GM12891 (cell line): ENCODE data around the gene PCCB.
"Not testable (repeated sequence)": the region's sequence is repeated elsewhere in the genome, so short reads cannot be mapped to it uniquely, and the experiment has no call there.

ENCODE experiments used
- DNase-seq: peaks from one replicate; pipeline ENCODE4 v3.0.0; 2011; ENCODE audit warnings: low spot score; ENCODE audit not compliant: insufficient read length
- FAIRE-seq: peaks from 2 replicates; lab custom pipeline; 2011; peaks lifted over from hg19 to GRCh38; lab: Jason Lieb, UNC
- PAX5 ChIP-seq: IDR thresholded peaks from 2 replicates; pipeline ENCODE4 v1.6.1; 2011; ENCODE audit warnings: low read length, moderate library complexity, mild to moderate bottlenecking; ENCODE audit not compliant: insufficient read depth, severe bottlenecking
- POLR2A ChIP-seq: IDR thresholded peaks from 2 replicates; pipeline ENCODE4 v1.6.1; 2011; ENCODE audit warnings: low read depth, low read length, control low read depth
- POLR2AphosphoS5 ChIP-seq: IDR thresholded peaks from 2 replicates; pipeline ENCODE4 v1.6.1; 2011; ENCODE audit warnings: low read depth, low read length, control low read depth
- POU2F2 ChIP-seq: IDR thresholded peaks from 2 replicates; pipeline ENCODE4 v1.6.1; 2011; ENCODE audit warnings: low read depth, mild to moderate bottlenecking, control low read depth, low read length, moderate library complexity
- SPI1 ChIP-seq: IDR thresholded peaks from 2 replicates; pipeline ENCODE4 v1.6.1; 2011; ENCODE audit warnings: low read depth, low read length, control low read depth
- TAF1 ChIP-seq: IDR thresholded peaks from 2 replicates; pipeline ENCODE4 v1.6.1; 2011; ENCODE audit warnings: low read depth, low read length, control low read depth

PCCB gene

GRCh38 chr3:136332776-136333175 is 82.6 kb downstream of the PCCB start:
- FAIRE-seq (no peak), DNase-seq (no peak)
- TF ChIP-seq POU2F2 = no peak
- TF ChIP-seq PAX5 = no peak
- TF ChIP-seq SPI1 = no peak
- no peak for TF ChIP-seq TAF1
- no peak for TF ChIP-seq POLR2AphosphoS5
- no peak for TF ChIP-seq POLR2A

GRCh38 chr3:136334209-136334608 is 84.1 kb downstream of the PCCB start:
- TF ChIP-seq POLR2AphosphoS5 = no peak
- FAIRE-seq (no peak), DNase-seq (no peak)

GRCh38 chr3:136334726-136335125 is 84.6 kb downstream of the PCCB start:
- not testable (repeated sequence) for FAIRE-seq

GRCh38 chr3:136336329-136337100 is 86.4 kb downstream of the PCCB start:
- TF ChIP-seq POLR2A (no peak), SPI1 (no peak), TAF1 (no peak), PAX5 (no peak), POU2F2 (no peak), POLR2AphosphoS5 (no peak)
- FAIRE-seq = peak; percentile 28
- no peak for DNase-seq

More at GRCh38 chr3:136334726-136335125, 84.6 kb downstream of the PCCB start:
- DNase-seq = not testable (repeated sequence)

GRCh38 chr3:136343446-136343845 is 93.3 kb downstream of the PCCB start:
- DNase-seq (no peak), FAIRE-seq (no peak)
- TF ChIP-seq SPI1 (no peak), TAF1 (no peak), POU2F2 (no peak), POLR2AphosphoS5 (no peak), POLR2A (no peak), PAX5 (no peak)

- DNase-seq = no peak
- FAIRE-seq = no peak
- no peak for TF ChIP-seq POLR2AphosphoS5
- TF ChIP-seq POLR2A = no peak
- TF ChIP-seq TAF1 = no peak
- TF ChIP-seq SPI1 = no peak
- TF ChIP-seq POU2F2 = no peak
- no peak for TF ChIP-seq PAX5
Measured at GRCh38 chr3:136343873-136344555, 93.9 kb downstream of the PCCB start.

GRCh38 chr3:136346486-136346885 is 96.3 kb downstream of the PCCB start:
- TF ChIP-seq POLR2AphosphoS5 = no peak
- TF ChIP-seq POLR2A = no peak
- TF ChIP-seq TAF1 = no peak
- no peak for TF ChIP-seq SPI1
- no peak for TF ChIP-seq PAX5
- TF ChIP-seq POU2F2 = no peak
- FAIRE-seq (no peak), DNase-seq (no peak)

- DNase-seq (no peak), FAIRE-seq (no peak)
- TF ChIP-seq PAX5 (no peak), TAF1 (no peak), POU2F2 (no peak), POLR2AphosphoS5 (no peak), SPI1 (no peak), POLR2A (no peak)
Measured at GRCh38 chr3:136350132-136350531, 100.0 kb downstream of the PCCB start.

- DNase-seq = no peak
- FAIRE-seq = no peak
- TF ChIP-seq TAF1 (no peak), PAX5 (no peak), SPI1 (no peak), POLR2A (no peak), POLR2AphosphoS5 (no peak)
Measured at GRCh38 chr3:136350557-136350956, 100.4 kb downstream of the PCCB start.

GRCh38 chr3:136351351-136351750 is 101.2 kb downstream of the PCCB start:
- DNase-seq = no peak
- TF ChIP-seq TAF1 (no peak), PAX5 (no peak), SPI1 (no peak), POU2F2 (no peak), POLR2AphosphoS5 (no peak), POLR2A (no peak)

More at GRCh38 chr3:136351351-136351750, 101.2 kb downstream of the PCCB start:
- no peak for FAIRE-seq
